Keratinocyte (primary cell): ENCODE measurements around the gene SLC39A11.

Experiments used
- CTCF ChIP-seq, 3 experiments: IDR thresholded peaks in 1 of 3; conservative IDR thresholded peaks in 1 of 3; optimal IDR thresholded peaks in 1 of 3; 2 replicates in 2 of 3; 3 replicates in 1 of 3; pipeline versions ENCODE3 to v1.5.1; 2011; ENCODE audit warnings: low read length in 3 of 3, mild to moderate bottlenecking in 3 of 3, moderate library complexity in 2 of 3, control low read depth in 1 of 3, inconsistent platforms in 1 of 3; ENCODE audit not compliant: insufficient read depth in 2 of 3; ENCODE audit errors: extremely low read depth in 1 of 3
- EZH2 ChIP-seq: IDR thresholded peaks from one replicate; pipeline ENCODE4 v1.6.1; 2012; ENCODE audit warnings: inconsistent platforms, mild to moderate bottlenecking, low read length, moderate library complexity

- TF ChIP-seq CTCF (optimal IDR thresholded peaks at IDR 0.05 in 1 of 3, IDR thresholded peaks at IDR 0.05 in 1 of 3, conservative IDR thresholded peaks at IDR 0.05 in 1 of 3; ENCODE audit: extremely low read depth in 1 of 3, insufficient read depth in 2 of 3, low read length in 3 of 3): no peak
- no peak for TF ChIP-seq EZH2
Measured at GRCh38 chr17:72928454-72929136, 163.9 kb downstream of the SLC39A11 start.
